GM19035 (cell line): ENCODE measurements around the gene GABBR1.
A peak's percentile ranks its signal among the peaks of the same experiment; 100 is the strongest.

Source experiments
- ATAC-seq: cut with Tn5 transposase; IDR thresholded peaks from one replicate; pipeline ENCODE4 v1.9.1; 2021; ENCODE audit not compliant: unreplicated experiment

The GABBR1 gene

GRCh38 chr6:29655658-29656057, 22.7 kb upstream of the GABBR1 start:
- no peak for ATAC-seq

- no peak for ATAC-seq
Observed at GRCh38 chr6:29653452-29654038, 20.6 kb upstream of the GABBR1 start.

DNA sequence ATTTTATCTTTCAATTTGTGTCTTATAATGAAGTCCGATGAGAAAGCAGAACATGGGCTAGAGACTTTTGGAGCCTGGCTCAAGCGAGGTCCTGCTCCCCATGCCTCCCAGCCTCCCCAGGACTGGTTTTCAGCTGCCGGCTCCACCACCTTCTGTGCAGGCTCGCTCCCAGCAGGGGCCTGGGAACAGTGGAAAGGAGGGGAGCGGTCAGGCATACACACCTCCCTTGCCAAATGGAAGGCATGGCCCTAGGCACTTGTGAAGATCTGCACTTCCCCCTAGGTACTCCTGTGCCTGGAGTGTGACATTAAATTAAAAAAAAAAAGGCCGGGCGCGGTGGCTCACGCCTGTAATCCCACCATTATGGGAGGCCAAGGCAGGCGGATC, 19.2 kb upstream of the GABBR1 start:
- ATAC-seq, result no peak

DNA sequence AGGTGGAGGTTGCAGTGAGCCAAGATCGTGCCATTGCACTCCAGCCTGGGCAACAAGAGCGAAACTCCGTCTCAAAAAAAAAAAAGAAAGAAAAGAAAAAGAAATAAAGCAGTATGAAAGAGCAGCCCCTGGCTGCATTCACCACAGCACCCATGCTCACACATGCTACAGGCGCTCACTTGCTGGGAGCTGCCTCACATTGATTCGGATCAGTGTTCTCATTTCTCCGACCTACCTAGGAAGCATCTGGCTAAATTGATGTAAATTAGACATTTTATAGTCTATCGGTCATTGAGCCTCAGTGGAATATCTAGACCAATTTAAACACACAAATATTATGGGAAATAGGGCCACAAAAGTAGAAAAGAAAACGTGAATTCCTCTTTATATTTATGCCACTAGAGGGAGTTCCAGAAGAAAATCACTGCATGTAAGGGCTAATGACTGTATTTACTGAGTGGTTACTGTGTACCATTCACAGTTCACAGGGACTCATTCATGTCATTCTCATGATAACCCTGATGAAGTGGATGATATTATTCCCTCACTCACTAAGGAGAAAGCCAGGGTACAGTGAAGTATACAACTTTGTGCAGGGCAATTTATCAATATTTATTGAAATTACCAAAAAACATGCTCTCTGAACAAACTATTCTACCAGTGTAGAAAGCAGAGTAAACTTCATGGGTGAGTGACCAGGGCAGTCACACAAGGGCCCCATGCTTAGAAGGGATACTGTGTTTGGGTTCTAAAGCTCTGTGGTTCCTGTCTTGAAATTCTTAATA, 18.6 kb upstream of the GABBR1 start:
- no peak for ATAC-seq

DNA sequence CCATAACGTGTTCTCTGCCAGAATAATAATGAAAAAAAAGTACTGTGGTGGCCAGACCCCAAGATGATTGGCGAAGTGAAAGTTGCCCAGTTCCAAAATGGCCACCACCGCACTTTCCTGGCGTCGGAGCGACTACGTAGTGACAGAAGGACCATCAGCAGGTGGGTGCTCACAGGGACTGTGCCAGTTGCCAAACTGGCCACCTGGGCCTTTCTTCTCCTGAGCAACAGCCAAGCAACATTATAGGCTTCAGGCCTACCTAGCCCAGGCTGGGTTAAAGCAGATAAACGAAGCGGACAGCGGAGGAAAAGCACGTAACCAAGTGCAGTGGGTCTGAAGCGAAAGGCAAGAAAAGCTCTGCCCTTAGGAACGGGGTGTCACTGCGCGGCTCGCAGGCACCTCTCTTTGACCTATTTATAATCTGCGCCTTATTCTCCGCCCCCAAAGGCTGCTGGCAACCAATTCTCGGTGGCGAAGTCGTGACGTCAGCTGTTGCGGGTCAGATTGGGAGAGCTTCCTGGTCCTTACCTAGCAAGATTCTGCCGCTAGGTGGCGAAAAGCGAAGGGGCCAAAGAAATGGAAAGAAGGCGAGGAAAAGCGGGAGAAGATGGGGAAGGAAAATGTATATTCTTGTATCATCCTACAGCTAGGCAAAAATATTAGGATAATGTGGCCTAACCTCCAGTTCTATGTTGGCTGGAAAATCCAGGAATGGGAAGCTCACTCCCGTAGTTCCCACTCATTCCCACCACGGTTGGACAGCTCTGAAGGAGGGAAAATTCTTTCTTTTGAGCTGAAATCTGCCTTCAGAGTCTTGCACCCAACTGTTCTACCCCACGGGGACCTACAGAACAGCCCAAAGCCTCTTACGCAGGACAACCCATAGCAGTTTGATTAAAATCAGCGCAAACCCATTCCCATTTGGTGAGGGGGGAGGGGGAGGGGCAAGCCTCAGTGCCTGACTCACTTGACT, 17.0 kb upstream of the GABBR1 start:
- ATAC-seq, result peak; percentile 96

DNA sequence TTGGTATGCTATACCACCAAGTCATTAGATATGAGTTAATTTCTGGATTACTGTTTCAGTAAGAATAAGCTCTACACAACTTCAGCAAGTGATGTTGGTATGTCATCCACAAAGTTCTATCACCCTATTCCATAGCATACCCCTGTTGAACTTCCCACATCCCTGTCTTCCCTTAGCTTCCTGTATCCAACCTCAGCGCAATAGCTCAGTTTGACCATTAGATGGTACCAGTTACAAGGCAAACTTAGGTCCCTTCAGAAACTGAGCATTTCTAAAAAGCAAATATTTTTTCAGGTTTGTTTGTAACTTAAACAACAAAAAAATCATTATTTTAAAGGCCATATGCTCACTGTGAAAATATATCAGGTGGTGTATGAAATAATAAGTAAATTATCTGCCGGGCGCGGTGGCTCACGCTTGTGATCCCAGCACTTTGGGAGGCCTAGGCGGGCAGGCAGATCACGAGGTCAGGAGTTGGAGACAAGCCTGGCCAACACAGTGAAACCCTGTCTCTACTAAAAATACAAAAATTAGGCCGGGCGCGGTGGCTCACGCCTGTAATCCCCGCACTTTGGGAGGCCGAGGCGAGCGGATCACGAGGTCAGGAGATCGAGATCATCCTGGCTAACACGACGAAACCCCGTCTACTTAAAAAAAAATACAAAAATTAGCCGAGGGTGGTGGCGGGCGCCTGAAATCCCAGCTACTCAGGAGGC, 15.1 kb upstream of the GABBR1 start:
- no peak for ATAC-seq

GRCh38 chr6:29641430-29642148, 8.6 kb upstream of the GABBR1 start:
- ATAC-seq, result no peak

GRCh38 chr6:29637247-29637646, 4.3 kb upstream of the GABBR1 start:
- ATAC-seq, result no peak

GRCh38 chr6:29633534-29633905, 537 bp upstream of the GABBR1 start:
- ATAC-seq, result peak; percentile 7

- ATAC-seq, result peak; percentile 35
Observed at GRCh38 chr6:29631860-29632731, 887 bp downstream of the GABBR1 start.

- ATAC-seq, result no peak
Observed at GRCh38 chr6:29631209-29631810, 1.7 kb downstream of the GABBR1 start.

DNA sequence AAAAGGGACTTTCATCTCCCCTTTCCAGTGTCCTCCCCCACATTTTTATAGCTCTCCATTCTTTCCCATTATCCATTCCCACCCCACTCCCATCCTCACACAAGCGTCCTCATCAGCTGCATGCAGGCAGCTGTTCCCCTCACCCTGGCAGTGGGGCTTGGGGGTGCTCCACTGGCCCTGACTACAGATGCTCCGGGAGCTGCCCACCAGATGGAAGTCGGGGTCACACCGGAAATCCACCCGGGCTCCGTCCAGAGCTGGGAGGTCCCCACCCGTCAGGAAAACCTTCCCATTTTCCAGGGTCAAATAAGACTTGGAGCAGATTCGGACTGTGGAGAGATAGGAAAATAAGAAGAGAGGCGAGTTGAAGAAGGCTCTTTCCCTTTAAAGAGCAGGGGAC, 2.7 kb downstream of the GABBR1 start:
- ATAC-seq, result no peak

GRCh38 chr6:29629571-29629970, 3.4 kb downstream of the GABBR1 start:
- ATAC-seq, result no peak

DNA sequence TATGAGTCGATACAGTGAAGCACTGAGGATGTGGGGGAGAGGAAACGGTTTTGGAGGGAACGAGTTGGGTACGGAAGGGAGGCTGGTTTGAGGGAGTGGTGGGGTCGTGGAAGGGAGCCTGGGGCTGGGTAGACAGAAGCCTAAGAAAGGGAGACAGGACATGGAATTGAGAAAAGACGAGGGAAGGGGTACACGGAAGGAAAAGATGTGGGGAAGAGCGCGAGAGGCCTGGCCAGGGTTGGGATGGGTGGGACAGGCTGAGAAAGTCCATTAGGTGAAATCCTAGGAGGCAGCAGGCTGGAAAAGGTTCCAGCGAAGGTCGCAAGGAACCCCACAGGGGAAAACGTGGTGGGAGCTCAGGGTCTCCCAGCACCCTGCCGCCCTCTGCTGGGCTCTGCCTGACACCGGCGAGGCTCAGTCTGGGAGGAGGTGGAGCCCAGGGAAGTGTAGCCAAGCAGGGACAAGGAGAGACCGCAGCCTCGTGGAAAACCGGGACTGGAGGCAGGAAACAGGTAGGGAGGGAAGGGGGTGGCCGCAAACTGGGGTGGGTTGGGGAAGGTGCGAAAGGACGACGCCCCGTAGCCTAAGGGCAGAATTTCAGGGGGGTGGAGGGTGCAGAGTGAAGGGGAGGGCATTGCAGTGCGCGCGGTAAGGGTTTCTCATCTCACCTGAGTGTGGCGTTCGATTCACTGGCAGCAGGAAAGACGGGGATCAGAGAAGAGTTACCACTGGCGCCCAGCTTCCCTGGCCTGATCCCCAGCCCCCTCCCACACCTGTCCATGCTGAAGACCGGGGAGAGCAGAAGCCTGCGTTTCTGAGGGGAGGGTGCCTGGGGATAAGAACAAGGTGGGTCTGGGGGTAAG, 4.3 kb downstream of the GABBR1 start:
- no peak for ATAC-seq

DNA sequence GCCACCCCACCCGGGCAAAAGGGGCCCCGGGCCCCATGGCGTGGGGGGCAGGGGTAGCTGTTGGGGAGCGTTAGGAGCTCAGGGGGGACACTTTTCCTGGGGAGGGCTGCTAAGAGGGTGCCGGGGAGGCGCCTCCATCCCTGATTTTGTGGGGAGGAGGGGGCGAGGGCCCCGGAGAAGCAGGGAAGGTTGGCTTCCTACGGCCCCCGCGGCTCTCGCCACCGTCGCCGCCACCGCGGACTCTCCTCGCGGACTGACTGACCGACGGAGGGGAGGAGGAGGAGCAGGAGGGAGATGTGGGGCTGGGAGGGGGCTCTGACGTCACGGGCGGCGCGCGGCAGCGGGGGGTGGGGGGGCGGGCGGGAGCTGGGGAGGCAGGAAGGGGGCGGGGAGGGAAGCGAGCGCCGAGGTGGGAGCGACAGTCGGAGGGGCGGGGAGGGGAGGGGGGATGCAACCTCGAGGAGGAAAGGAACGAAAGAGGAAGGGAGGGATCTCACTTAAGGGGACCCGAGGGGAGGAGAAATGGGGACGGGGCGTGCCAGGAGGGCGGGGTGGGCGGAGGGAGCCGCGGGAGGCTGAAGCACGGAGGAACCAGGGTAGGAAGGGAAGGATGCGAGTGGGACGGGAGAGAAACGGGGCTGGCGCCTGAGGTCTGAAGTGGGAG, 5.1 kb downstream of the GABBR1 start:
- ATAC-seq, result no peak

DNA sequence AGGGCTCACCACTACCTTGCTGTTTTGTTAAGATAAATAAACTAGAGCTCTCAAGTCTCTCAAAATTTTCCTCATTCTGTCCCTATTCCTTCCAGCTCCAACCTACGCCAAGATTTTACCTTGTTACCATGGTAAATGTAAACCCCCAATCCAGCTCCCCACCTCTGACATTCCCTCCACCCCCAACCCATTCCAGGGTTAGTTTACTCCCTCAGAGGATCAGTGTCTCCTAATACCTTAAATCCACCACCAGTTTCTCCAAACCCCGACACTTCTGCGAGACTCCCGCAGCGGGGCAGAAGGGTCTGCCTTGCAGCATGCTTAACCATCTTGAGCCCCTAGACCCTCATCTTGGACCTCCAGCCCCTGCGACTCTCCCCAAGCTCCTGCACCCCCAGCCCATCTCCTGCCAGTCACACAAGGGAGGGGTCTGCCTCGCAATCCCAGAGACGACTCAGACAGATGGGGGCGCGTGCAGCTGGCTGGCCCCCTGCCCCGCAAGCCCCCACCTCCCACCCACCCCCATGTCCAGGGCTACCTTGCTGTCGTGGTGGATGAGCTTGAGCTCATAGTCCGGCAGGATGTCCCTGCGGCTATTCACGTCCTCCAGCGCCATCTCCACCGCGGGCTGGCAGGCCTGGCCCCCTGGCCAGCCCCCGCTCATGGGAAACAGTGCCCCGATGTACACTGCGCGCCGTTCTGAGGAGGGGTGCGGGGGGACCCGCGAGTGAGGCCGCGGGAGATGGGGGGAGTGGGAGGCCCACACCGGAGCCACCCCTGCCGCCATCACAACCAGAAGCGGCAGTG, 5.8 kb downstream of the GABBR1 start:
- ATAC-seq, result no peak
